ENCODE results near the gene HIVEP3. TPM values are rescaled to one million over a fixed set of nuclear protein-coding genes. Genes with fewer than 3 reads are reported as not detected.

The HIVEP3 gene
- polyA plus RNA-seq, 4 donors: 0.67 to 3.8 (median 1.8) TPM

DNA sequence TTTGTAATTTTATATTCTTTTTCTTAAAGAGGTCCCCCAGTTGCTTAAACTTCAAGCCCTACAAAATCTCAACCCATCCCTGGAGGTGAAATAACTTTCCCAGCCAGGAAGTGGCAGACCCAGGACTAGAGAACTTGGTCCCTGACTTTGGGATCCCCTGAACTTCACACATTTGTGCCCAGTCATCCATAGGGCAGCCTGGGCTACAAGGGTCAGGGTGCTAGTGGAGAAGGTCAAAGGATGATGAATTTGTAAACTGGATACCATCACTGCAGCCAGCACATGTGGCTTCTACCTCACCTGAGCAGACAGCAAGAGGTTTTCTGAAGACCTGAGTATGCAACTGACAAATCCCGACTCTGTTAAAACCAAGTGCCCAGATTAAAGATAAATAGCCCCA lies 31.4 kb downstream of the HIVEP3 start:
- no peak overlapping the region for H3K27ac ChIP-seq (ENCODE audit: low read depth in 1 of 3, low read length in 2 of 3)
- no peaks in the 10 kb centered on the region for H3K27me3 ChIP-seq (ENCODE audit: control insufficient read depth in 3 of 3, insufficient read depth in 3 of 3, low read length in 3 of 3)
- no peak overlapping the region for H3K4me3 ChIP-seq (ENCODE audit: low read depth in 1 of 3, low read length in 3 of 3)
- no peaks in the 10 kb centered on the region for H3K36me3 ChIP-seq (ENCODE audit: control insufficient read depth in 3 of 3, insufficient read depth in 2 of 3, low read depth in 1 of 3, low read length in 3 of 3)
- FAIRE-seq (no peak), DNase-seq (no peak)
- no peaks in the 10 kb centered on the region for H3K9me3 ChIP-seq (ENCODE audit: control insufficient read depth in 2 of 2, insufficient read depth in 1 of 2, low read depth in 1 of 2, low read length in 1 of 2)
- WGBS, 3 donors: 85 to 100% (median 89%) methylated on average over 1 of the region's 1 CpG
- peaks cover 0 to 7% (median 5%) of the 10 kb centered on the region in 3 donors for H3K4me1 ChIP-seq (ENCODE audit: control insufficient read depth in 3 of 3, insufficient read depth in 2 of 3, low read depth in 1 of 3, low read length in 2 of 3)

DNA sequence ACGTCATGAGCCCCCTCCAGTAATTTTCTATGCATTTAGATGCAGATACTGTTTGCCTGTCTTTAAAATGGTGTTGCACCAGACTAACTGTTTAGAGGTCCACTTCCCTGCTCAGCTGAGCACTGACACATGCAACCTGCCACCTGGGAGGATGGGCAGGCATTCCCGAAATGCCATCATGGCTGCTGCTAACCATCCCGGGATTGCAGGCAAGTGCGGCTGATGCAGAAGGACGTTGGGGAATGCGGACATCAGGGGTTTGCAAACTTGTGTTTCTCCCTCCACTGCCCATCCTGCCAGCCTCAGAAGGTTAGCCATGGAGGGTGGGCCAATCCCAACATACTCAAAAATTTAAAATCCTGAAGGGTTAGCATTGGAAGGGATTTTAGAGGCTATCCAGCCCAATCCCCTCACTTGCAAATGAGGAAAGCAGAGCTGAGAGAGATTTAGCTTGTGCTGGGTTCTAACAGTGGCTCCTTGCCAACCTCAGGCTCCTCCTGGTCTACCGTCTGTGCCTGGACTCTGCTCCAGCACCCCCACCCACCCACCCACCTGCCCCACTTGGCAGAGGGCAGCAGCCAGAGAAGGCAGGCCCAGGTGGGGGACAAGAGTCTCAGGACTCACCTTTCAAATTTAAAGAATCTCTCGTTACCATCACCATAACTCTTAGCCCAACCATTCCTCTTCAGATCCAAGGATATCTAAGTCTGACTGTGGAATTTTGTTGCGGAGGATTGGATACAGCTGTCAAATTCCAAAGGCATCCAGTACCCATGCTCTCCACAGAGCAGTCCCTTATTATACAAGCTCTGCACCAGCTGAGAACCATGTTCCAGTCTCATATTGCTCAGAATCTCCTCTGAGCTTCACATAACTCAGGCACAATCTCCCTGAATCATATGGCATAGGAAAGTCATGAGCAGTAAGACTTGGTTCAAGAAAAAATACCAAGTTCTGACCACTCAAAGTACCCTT lies 34.2 kb downstream of the HIVEP3 start:
- FAIRE-seq (no peak), DNase-seq (no peak)
- 75 to 80% (median 77%) methylated on average over 9 of the region's 9 CpGs for WGBS, 3 donors
- no peaks in the 10 kb centered on the region for H3K9me3 ChIP-seq (ENCODE audit: control insufficient read depth in 2 of 2, insufficient read depth in 1 of 2, low read depth in 1 of 2, low read length in 1 of 2)
- no peak overlapping the region for H3K27ac ChIP-seq (ENCODE audit: low read depth in 1 of 3, low read length in 2 of 3)
- H3K4me1 ChIP-seq (ENCODE audit: control insufficient read depth in 3 of 3, insufficient read depth in 2 of 3, low read depth in 1 of 3, low read length in 2 of 3): peaks cover 0 to 6% (median 4%) of the 10 kb centered on the region in 3 donors
- no peak overlapping the region for H3K4me3 ChIP-seq (ENCODE audit: low read depth in 1 of 3, low read length in 3 of 3)
- H3K27me3 ChIP-seq (ENCODE audit: control insufficient read depth in 3 of 3, insufficient read depth in 3 of 3, low read length in 3 of 3): no peaks in the 10 kb centered on the region
- no peaks in the 10 kb centered on the region for H3K36me3 ChIP-seq (ENCODE audit: control insufficient read depth in 3 of 3, insufficient read depth in 2 of 3, low read depth in 1 of 3, low read length in 3 of 3)

DNA sequence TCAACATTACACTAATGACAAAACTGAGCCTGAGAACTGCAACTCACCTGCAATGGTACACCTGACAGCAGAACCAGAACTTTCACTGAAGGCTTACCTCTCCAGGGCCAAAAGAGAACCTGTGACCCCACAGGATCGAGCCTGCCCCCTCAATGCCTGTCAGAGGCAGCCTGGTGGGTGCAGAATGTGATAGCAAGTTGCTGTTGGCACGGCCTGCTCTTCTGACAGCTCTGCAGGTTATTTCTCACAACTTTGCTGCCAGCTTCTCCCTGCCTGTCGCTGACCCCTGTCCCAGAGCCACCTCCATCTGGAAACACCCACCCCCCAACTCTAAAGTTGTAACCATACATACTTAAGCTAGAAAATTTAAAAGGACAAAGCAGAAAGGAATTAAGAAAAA lies 35.2 kb downstream of the HIVEP3 start:
- Histone ChIP-seq H3K27ac (ENCODE audit: low read depth in 1 of 3, low read length in 2 of 3) (no peak overlapping the region), H3K27me3 (ENCODE audit: control insufficient read depth in 3 of 3, insufficient read depth in 3 of 3, low read length in 3 of 3) (no peaks in the 10 kb centered on the region), H3K4me3 (ENCODE audit: low read depth in 1 of 3, low read length in 3 of 3) (no peak overlapping the region), H3K9me3 (ENCODE audit: control insufficient read depth in 2 of 2, insufficient read depth in 1 of 2, low read depth in 1 of 2, low read length in 1 of 2) (no peaks in the 10 kb centered on the region), H3K4me1 (ENCODE audit: control insufficient read depth in 3 of 3, insufficient read depth in 2 of 3, low read depth in 1 of 3, low read length in 2 of 3) (peaks cover 0 to 6% (median 4%) of the 10 kb centered on the region in 3 donors), H3K36me3 (ENCODE audit: control insufficient read depth in 3 of 3, insufficient read depth in 2 of 3, low read depth in 1 of 3, low read length in 3 of 3) (no peaks in the 10 kb centered on the region)
- DNase-seq: no peak
- no peak for FAIRE-seq
- 61 to 80% (median 69%) methylated on average over 3 of the region's 3 CpGs for WGBS, 3 donors

DNA sequence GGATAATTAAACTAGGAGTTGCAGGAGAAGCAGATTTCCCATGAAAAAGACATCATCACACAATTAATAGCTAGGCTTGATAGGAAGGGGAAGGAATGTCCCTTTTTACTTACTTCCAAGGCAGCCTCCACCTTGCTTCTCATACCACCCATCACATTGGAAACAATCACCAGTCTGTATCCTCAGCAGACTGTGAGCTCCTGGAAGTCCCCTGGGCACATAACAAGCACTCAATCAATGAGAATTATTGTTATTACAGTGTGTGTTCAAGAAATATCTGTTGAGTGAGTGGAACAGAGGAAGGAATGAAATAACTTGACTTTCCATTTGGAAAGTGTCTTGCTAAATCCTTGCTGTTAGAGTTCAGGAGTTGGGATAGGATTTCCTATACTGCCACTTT lies 36.2 kb downstream of the HIVEP3 start:
- peaks cover 0 to 6% (median 4%) of the 10 kb centered on the region in 3 donors for H3K4me1 ChIP-seq (ENCODE audit: control insufficient read depth in 3 of 3, insufficient read depth in 2 of 3, low read depth in 1 of 3, low read length in 2 of 3)
- H3K36me3 ChIP-seq (ENCODE audit: control insufficient read depth in 3 of 3, insufficient read depth in 2 of 3, low read depth in 1 of 3, low read length in 3 of 3): no peaks in the 10 kb centered on the region
- peak overlapping the region in 1 of 3 donors; percentile 17 for H3K27ac ChIP-seq (ENCODE audit: low read depth in 1 of 3, low read length in 2 of 3)
- DNase-seq (no peak), FAIRE-seq (no peak)
- no peak overlapping the region for H3K4me3 ChIP-seq (ENCODE audit: low read depth in 1 of 3, low read length in 3 of 3)
- no peaks in the 10 kb centered on the region for H3K9me3 ChIP-seq (ENCODE audit: control insufficient read depth in 2 of 2, insufficient read depth in 1 of 2, low read depth in 1 of 2, low read length in 1 of 2)
- no peaks in the 10 kb centered on the region for H3K27me3 ChIP-seq (ENCODE audit: control insufficient read depth in 3 of 3, insufficient read depth in 3 of 3, low read length in 3 of 3)

DNA sequence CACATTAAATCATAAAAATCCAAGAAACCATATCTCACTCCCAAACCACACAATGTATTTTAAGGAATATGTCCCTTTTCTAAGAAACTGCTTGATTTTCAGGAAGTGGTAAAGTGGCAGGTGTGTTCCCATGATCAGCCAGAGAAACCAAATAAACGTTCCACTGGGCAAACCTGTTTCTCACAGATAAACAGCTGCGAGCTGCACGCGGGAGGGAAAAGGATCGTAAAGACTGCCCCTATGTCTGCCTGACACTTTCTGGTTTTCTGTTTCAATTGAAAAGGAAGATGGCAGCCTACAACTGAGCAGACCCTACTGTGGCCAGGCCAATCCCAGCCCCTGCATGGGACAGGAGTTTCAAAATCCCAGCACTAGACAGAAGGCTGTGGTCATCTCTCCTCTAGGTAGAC lies 36.6 kb downstream of the HIVEP3 start:
- peak; percentile 35 to 62 for DNase-seq
- WGBS, 3 donors: 14 to 57% (median 36%) methylated on average over 5 of the region's 5 CpGs
- no peaks in the 10 kb centered on the region for H3K9me3 ChIP-seq (ENCODE audit: control insufficient read depth in 2 of 2, insufficient read depth in 1 of 2, low read depth in 1 of 2, low read length in 1 of 2)
- no peaks in the 10 kb centered on the region for H3K36me3 ChIP-seq (ENCODE audit: control insufficient read depth in 3 of 3, insufficient read depth in 2 of 3, low read depth in 1 of 3, low read length in 3 of 3)
- no peaks in the 10 kb centered on the region for H3K27me3 ChIP-seq (ENCODE audit: control insufficient read depth in 3 of 3, insufficient read depth in 3 of 3, low read length in 3 of 3)
- peak overlapping the region in 1 of 3 donors; percentile 17 for H3K27ac ChIP-seq (ENCODE audit: low read depth in 1 of 3, low read length in 2 of 3)
- H3K4me1 ChIP-seq (ENCODE audit: control insufficient read depth in 3 of 3, insufficient read depth in 2 of 3, low read depth in 1 of 3, low read length in 2 of 3): peaks cover 0 to 6% (median 4%) of the 10 kb centered on the region in 3 donors
- FAIRE-seq: no peak
- H3K4me3 ChIP-seq (ENCODE audit: low read depth in 1 of 3, low read length in 3 of 3): no peak overlapping the region

DNA sequence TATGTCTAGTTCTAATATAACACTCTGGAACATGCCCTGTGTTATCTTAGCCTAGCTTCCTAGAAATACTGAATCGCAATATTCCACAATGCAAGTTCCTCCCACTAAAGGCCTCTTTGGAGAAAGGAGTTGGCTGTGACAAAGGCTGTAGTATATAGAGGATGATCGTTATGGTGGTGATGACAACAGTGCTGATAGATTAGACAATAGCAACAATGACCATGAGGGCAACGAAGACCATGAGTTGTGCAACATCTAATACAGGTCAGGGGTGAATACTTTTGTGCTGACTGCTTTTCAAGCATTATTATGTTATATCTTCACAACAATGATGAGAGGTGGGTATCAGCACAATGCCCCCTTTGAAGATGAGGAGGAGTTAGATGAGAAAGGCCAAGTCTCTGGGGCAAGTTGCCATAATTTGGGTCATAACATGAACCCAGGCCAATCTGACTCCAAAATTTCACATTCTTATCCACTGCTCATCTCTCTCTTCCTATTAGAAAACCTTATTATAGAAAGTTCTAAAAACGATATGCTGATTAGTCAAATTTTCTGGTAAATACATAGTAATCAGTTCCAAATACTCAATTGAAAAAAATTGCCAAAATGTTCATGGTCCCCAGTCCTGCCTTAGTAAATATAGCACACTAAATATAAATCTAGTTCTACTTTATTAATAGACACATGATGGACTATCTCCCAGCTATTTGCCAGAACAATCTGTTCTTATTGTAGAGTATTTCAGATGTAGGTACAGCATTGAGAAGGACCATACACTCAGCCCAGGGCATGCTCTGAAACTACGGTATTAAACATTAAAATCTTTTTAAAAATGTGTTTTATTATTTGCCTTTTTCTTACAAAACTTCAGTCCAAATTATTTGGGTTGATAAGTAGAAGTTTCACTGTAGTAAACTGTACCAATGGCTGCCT lies 37.5 kb downstream of the HIVEP3 start:
- FAIRE-seq: no peak
- 79 to 84% (median 80%) methylated on average over 5 of the region's 5 CpGs for WGBS, 3 donors
- Histone ChIP-seq H3K4me3 (ENCODE audit: low read depth in 1 of 3, low read length in 3 of 3) (no peak overlapping the region), H3K4me1 (ENCODE audit: control insufficient read depth in 3 of 3, insufficient read depth in 2 of 3, low read depth in 1 of 3, low read length in 2 of 3) (peaks cover 0 to 6% (median 4%) of the 10 kb centered on the region in 3 donors), H3K9me3 (ENCODE audit: control insufficient read depth in 2 of 2, insufficient read depth in 1 of 2, low read depth in 1 of 2, low read length in 1 of 2) (no peaks in the 10 kb centered on the region), H3K27me3 (ENCODE audit: control insufficient read depth in 3 of 3, insufficient read depth in 3 of 3, low read length in 3 of 3) (no peaks in the 10 kb centered on the region), H3K27ac (ENCODE audit: low read depth in 1 of 3, low read length in 2 of 3) (no peak overlapping the region), H3K36me3 (ENCODE audit: control insufficient read depth in 3 of 3, insufficient read depth in 2 of 3, low read depth in 1 of 3, low read length in 3 of 3) (no peaks in the 10 kb centered on the region)
- DNase-seq: no peak

DNA sequence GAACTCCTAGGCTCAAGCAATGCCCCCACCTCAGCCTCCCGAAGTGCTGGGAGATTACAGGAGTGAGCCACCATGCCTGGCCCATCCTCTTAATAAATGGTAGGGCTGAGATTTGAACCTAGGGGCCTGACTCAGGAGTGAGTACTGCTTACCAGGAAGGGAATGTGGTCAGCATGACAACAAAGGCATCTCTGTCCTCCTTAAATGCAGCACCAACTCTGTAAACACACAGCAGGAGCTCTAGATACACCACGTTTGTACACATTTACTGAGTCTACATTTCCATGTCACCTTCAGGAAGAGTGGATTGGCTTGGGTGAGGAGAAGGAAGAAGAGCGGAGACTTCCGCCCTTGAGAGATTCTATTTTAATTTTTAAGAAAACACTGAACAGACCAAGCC lies 38.5 kb downstream of the HIVEP3 start:
- no peak for DNase-seq
- H3K9me3 ChIP-seq (ENCODE audit: control insufficient read depth in 2 of 2, insufficient read depth in 1 of 2, low read depth in 1 of 2, low read length in 1 of 2): no peaks in the 10 kb centered on the region
- H3K4me1 ChIP-seq (ENCODE audit: control insufficient read depth in 3 of 3, insufficient read depth in 2 of 3, low read depth in 1 of 3, low read length in 2 of 3): peaks cover 0 to 6% (median 4%) of the 10 kb centered on the region in 3 donors
- WGBS, 3 donors: 68 to 84% (median 79%) methylated on average over 4 of the region's 4 CpGs
- H3K27ac ChIP-seq (ENCODE audit: low read depth in 1 of 3, low read length in 2 of 3): no peak overlapping the region
- no peaks in the 10 kb centered on the region for H3K36me3 ChIP-seq (ENCODE audit: control insufficient read depth in 3 of 3, insufficient read depth in 2 of 3, low read depth in 1 of 3, low read length in 3 of 3)
- no peaks in the 10 kb centered on the region for H3K27me3 ChIP-seq (ENCODE audit: control insufficient read depth in 3 of 3, insufficient read depth in 3 of 3, low read length in 3 of 3)
- FAIRE-seq: no peak
- no peak overlapping the region for H3K4me3 ChIP-seq (ENCODE audit: low read depth in 1 of 3, low read length in 3 of 3)

DNA sequence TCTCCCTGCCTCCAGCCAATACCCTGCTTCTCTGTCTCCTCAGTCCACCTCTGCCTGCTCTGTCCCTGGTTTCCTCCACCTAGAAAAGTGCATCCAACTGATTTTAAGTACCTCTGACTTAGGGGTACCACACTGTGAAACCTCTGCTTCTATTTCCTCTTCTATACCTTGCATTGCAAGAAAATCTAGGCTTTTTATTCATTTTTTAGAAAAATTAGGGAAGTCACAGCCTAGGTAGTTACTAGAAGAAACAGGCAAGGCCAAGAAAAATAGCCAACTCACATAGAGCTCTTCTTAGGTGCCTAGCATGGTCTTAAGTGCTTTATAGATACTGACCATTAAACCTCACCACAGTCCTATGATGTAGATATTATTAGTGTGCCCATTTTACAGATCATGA lies 39.1 kb downstream of the HIVEP3 start:
- Histone ChIP-seq H3K4me1 (ENCODE audit: control insufficient read depth in 3 of 3, insufficient read depth in 2 of 3, low read depth in 1 of 3, low read length in 2 of 3) (peaks cover 0 to 6% (median 4%) of the 10 kb centered on the region in 3 donors), H3K9me3 (ENCODE audit: control insufficient read depth in 2 of 2, insufficient read depth in 1 of 2, low read depth in 1 of 2, low read length in 1 of 2) (no peaks in the 10 kb centered on the region), H3K27me3 (ENCODE audit: control insufficient read depth in 3 of 3, insufficient read depth in 3 of 3, low read length in 3 of 3) (no peaks in the 10 kb centered on the region), H3K27ac (ENCODE audit: low read depth in 1 of 3, low read length in 2 of 3) (no peak overlapping the region), H3K36me3 (ENCODE audit: control insufficient read depth in 3 of 3, insufficient read depth in 2 of 3, low read depth in 1 of 3, low read length in 3 of 3) (no peaks in the 10 kb centered on the region), H3K4me3 (ENCODE audit: low read depth in 1 of 3, low read length in 3 of 3) (no peak overlapping the region)
- FAIRE-seq (no peak), DNase-seq (no peak)

Data from small intestine (tissue), 7 donors.